T-helper 9 cell (primary cell): Measurements from ENCODE around the gene TTBK2.

Experiments used
- DNase-seq: peaks from one replicate; pipeline ENCODE4 v3.0.0-alpha.2; 2020

TTBK2 gene

GRCh38 chr15:42724276-42724675 is 196.3 kb downstream of the TTBK2 start:
- DNase-seq, result no peak

- DNase-seq, result no peak
Measured at GRCh38 chr15:42723068-42723467, 197.5 kb downstream of the TTBK2 start.

- DNase-seq, result no peak
Measured at GRCh38 chr15:42721916-42722315, 198.7 kb downstream of the TTBK2 start.

- DNase-seq, result no peak
Measured at GRCh38 chr15:42721016-42721415, 199.6 kb downstream of the TTBK2 start.

GRCh38 chr15:42720071-42720470 is 200.5 kb downstream of the TTBK2 start:
- no peak for DNase-seq

GRCh38 chr15:42719043-42719442 is 201.5 kb downstream of the TTBK2 start:
- no peak for DNase-seq

- DNase-seq, result no peak
Measured at GRCh38 chr15:42716626-42717025, 204.0 kb downstream of the TTBK2 start.

GRCh38 chr15:42716125-42716524 is 204.5 kb downstream of the TTBK2 start:
- no peak for DNase-seq

GRCh38 chr15:42712584-42712983 is 208.0 kb downstream of the TTBK2 start:
- DNase-seq, result no peak

GRCh38 chr15:42711746-42712145 is 208.8 kb downstream of the TTBK2 start:
- DNase-seq, result no peak

GRCh38 chr15:42710662-42711061 is 209.9 kb downstream of the TTBK2 start:
- DNase-seq, result no peak

- no peak for DNase-seq
Measured at GRCh38 chr15:42707873-42708544, 212.6 kb downstream of the TTBK2 start.

GRCh38 chr15:42707068-42707467 is 213.5 kb downstream of the TTBK2 start:
- DNase-seq, result no peak

- DNase-seq, result no peak
Measured at GRCh38 chr15:42705336-42705735, 215.2 kb downstream of the TTBK2 start.

- peak; percentile 40 for DNase-seq
Measured at GRCh38 chr15:42704492-42704926, 216.1 kb downstream of the TTBK2 start.

- no peak for DNase-seq
Measured at GRCh38 chr15:42696626-42697025, 224.0 kb downstream of the TTBK2 start.

- no peak for DNase-seq
Measured at GRCh38 chr15:42695527-42696071, 225.0 kb downstream of the TTBK2 start.

GRCh38 chr15:42694398-42694797 is 226.2 kb downstream of the TTBK2 start:
- no peak for DNase-seq

GRCh38 chr15:42693942-42694341 is 226.6 kb downstream of the TTBK2 start:
- DNase-seq, result no peak

GRCh38 chr15:42693496-42693895 is 227.1 kb downstream of the TTBK2 start:
- DNase-seq, result no peak

GRCh38 chr15:42692997-42693396 is 227.6 kb downstream of the TTBK2 start:
- DNase-seq, result no peak

GRCh38 chr15:42692536-42692935 is 228.0 kb downstream of the TTBK2 start:
- no peak for DNase-seq

- DNase-seq, result no peak
Measured at GRCh38 chr15:42691770-42692169, 228.8 kb downstream of the TTBK2 start.

- no peak for DNase-seq
Measured at GRCh38 chr15:42691308-42691707, 229.3 kb downstream of the TTBK2 start.
